Measurements from ENCODE around the gene NEFH. TPM values are rescaled to one million over a fixed set of nuclear protein-coding genes. Genes with fewer than 3 reads are reported as not detected.
"Not testable (repeated sequence)": the region's sequence is repeated elsewhere in the genome, so short reads cannot be mapped to it uniquely, and the experiment has no call there.

Gene NEFH
- total RNA-seq, 2 experiments from 2014 or later, result not detected

GRCh38 chr22:29485448-29485847 lies 5.4 kb downstream of the NEFH start:
- Histone ChIP-seq H2AFZ (ENCODE audit: low read length) (no peak overlapping the region), H3K4me3 (ENCODE audit: low read depth, low read length, poor library complexity, severe bottlenecking) (no peak overlapping the region), H3K27ac (ENCODE audit: low read depth, low read length, poor library complexity, severe bottlenecking) (no peak overlapping the region), H3K9me2 (ENCODE audit: insufficient read depth, low read length) (no peaks in the 10 kb centered on the region), H3K79me2 (ENCODE audit: insufficient read depth, low read depth, low read length) (no peaks in the 10 kb centered on the region), H3K4me1 (ENCODE audit: insufficient read depth, low read length, poor library complexity, severe bottlenecking) (no peaks in the 10 kb centered on the region), H3K36me3 (ENCODE audit: insufficient read depth, low read length) (no peaks in the 10 kb centered on the region), H3K4me2 (ENCODE audit: low read length) (no peak overlapping the region), H4K20me1 (ENCODE audit: insufficient read depth, low read length) (no peaks in the 10 kb centered on the region), H3K9me3 (ENCODE audit: low read length) (no peaks in the 10 kb centered on the region)
- ChIA-PET POLR2A (no interaction called here), CTCF (ENCODE audit: unreplicated experiment) (no interaction called here)
- DNase-seq (ENCODE audit: low spot score), result no peak
- BruUV-seq (replicated peaks), result no TSS peak
- TF ChIP-seq CTCF (conservative IDR thresholded peaks at IDR 0.05; ENCODE audit: low read length) (no peak), EZH2phosphoT487 (IDR thresholded peaks at IDR 0.05; ENCODE audit: borderline replicate concordance, low read depth, low read length) (no peak)
- intact Hi-C loops (cut with micrococcal nuclease; ENCODE audit: unreplicated experiment), result no loop called here

DNA sequence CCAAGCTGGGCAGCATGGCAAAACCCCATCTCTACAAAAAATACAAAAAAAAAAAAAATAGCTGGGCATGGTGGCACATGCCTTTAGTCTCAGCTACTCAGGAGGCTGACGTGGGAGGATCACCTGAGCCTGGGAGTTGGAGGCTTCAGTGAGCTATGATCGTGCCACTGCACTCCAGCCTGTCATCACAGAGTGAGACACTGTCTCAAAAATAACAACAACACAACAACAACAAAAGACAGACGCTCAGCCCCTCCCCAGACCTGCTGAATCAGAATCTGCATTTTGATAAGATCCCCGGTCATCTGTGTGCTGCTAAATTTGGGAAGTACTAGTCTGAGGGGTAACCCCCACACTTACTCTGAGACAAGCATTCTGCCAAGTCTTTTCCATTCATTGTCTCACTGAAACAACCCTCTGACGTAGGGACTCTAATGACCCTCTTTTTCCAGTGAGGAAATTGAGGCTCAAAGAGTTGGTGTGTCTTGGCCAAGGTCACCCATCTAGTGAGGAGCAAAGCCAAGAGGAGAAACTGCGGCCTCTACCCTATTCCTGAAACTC lies 7.5 kb downstream of the NEFH start:
- H3K4me3 ChIP-seq (ENCODE audit: low read depth, low read length, poor library complexity, severe bottlenecking), result no peak overlapping the region
- H2AFZ ChIP-seq (ENCODE audit: low read length), result no peak overlapping the region
- intact Hi-C loops (cut with micrococcal nuclease; ENCODE audit: unreplicated experiment), result no loop called here
- TF ChIP-seq CTCF (conservative IDR thresholded peaks at IDR 0.05; ENCODE audit: low read length), result no peak
- no peak for TF ChIP-seq EZH2phosphoT487 (IDR thresholded peaks at IDR 0.05; ENCODE audit: borderline replicate concordance, low read depth, low read length)
- H3K79me2 ChIP-seq (ENCODE audit: insufficient read depth, low read depth, low read length), result no peaks in the 10 kb centered on the region
- no peak overlapping the region for H3K27ac ChIP-seq (ENCODE audit: low read depth, low read length, poor library complexity, severe bottlenecking)
- H4K20me1 ChIP-seq (ENCODE audit: insufficient read depth, low read length), result no peaks in the 10 kb centered on the region
- no peaks in the 10 kb centered on the region for H3K9me3 ChIP-seq (ENCODE audit: low read length)
- H3K9me2 ChIP-seq (ENCODE audit: insufficient read depth, low read length), result no peaks in the 10 kb centered on the region
- no peaks in the 10 kb centered on the region for H3K36me3 ChIP-seq (ENCODE audit: insufficient read depth, low read length)
- H3K4me2 ChIP-seq (ENCODE audit: low read length), result no peak overlapping the region
- CTCF ChIA-PET (ENCODE audit: unreplicated experiment), result no interaction called here
- no peaks in the 10 kb centered on the region for H3K4me1 ChIP-seq (ENCODE audit: insufficient read depth, low read length, poor library complexity, severe bottlenecking)
- BruUV-seq (replicated peaks), result no TSS peak
- DNase-seq (ENCODE audit: low spot score), result no peak
- POLR2A ChIA-PET, result interaction anchor here (0.7 to 1.1 kb wide), 2 partner anchors 10 to 1204 kb away, joined by 3 to 5 read pairs; no protein-coding TSS in a partner anchor

DNA sequence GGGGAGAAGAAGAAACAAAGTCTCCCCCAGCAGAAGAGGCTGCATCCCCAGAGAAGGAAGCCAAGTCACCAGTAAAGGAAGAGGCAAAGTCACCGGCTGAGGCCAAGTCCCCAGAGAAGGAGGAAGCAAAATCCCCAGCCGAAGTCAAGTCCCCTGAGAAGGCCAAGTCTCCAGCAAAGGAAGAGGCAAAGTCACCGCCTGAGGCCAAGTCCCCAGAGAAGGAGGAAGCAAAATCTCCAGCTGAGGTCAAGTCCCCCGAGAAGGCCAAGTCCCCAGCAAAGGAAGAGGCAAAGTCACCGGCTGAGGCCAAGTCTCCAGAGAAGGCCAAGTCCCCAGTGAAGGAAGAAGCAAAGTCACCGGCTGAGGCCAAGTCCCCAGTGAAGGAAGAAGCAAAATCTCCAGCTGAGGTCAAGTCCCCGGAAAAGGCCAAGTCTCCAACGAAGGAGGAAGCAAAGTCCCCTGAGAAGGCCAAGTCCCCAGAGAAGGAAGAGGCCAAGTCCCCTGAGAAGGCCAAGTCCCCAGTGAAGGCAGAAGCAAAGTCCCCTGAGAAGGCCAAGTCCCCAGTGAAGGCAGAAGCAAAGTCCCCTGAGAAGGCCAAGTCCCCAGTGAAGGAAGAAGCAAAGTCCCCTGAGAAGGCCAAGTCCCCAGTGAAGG lies 9.2 kb downstream of the NEFH start:
- H2AFZ ChIP-seq (ENCODE audit: low read length); CTCF ChIA-PET (ENCODE audit: unreplicated experiment): not testable (repeated sequence)

More for the DNA sequence above, 9.2 kb downstream of the NEFH start:
- DNase-seq (ENCODE audit: low spot score); H3K36me3 ChIP-seq (ENCODE audit: insufficient read depth, low read length); POLR2A ChIA-PET; BruUV-seq (replicated peaks); H3K4me2 ChIP-seq (ENCODE audit: low read length); H3K4me3 ChIP-seq (ENCODE audit: low read depth, low read length, poor library complexity, severe bottlenecking); intact Hi-C loops (cut with micrococcal nuclease; ENCODE audit: unreplicated experiment); H3K9me2 ChIP-seq (ENCODE audit: insufficient read depth, low read length); H3K4me1 ChIP-seq (ENCODE audit: insufficient read depth, low read length, poor library complexity, severe bottlenecking); H4K20me1 ChIP-seq (ENCODE audit: insufficient read depth, low read length); H3K9me3 ChIP-seq (ENCODE audit: low read length); H3K27ac ChIP-seq (ENCODE audit: low read depth, low read length, poor library complexity, severe bottlenecking); H3K79me2 ChIP-seq (ENCODE audit: insufficient read depth, low read depth, low read length): not testable (repeated sequence)
